OCI-LY1 (cell line): Measurements from ENCODE around the gene POU2AF1.

Experiments used
- EZH2 ChIP-seq: fragments of 200-600 bp; sonication (generic), shearing (Covaris generic); IDR thresholded peaks from 2 replicates; pipeline ENCODE4 v1.8.0; 2017; ENCODE audit warnings: borderline replicate concordance, mixed run types, mild to moderate bottlenecking, antibody characterized with exemption, low read length, moderate library complexity, mixed read lengths
- TF ChIP-seq, protein P1 (sequence below): fragments of 200-600 bp; sonication (generic), shearing (Covaris generic); IDR thresholded peaks from 2 replicates; pipeline ENCODE4 v1.5.1; 2017; ENCODE audit warnings: mild to moderate bottlenecking, antibody characterized with exemption, low read length, moderate library complexity, mixed read lengths

DNA sequence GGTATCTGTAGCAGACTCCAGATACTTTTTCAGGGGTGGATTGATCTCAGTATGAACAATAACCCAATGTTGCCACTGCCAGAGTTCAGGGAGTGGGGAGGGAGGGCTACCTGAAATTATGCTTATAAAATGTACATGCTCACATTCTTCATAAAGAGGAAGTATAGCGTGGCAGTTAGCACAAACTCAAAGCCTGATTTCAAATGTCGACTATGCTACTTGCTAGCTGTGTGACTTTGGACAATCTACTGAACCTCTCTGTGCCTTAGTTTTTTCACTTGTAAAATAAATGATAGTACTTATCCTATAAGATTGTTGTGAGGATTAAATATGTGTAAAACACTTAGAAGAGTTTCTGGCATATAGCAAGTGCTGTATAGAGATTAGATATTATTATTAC lies 26.5 kb upstream of the POU2AF1 start:
- TF ChIP-seq, protein P1, sequence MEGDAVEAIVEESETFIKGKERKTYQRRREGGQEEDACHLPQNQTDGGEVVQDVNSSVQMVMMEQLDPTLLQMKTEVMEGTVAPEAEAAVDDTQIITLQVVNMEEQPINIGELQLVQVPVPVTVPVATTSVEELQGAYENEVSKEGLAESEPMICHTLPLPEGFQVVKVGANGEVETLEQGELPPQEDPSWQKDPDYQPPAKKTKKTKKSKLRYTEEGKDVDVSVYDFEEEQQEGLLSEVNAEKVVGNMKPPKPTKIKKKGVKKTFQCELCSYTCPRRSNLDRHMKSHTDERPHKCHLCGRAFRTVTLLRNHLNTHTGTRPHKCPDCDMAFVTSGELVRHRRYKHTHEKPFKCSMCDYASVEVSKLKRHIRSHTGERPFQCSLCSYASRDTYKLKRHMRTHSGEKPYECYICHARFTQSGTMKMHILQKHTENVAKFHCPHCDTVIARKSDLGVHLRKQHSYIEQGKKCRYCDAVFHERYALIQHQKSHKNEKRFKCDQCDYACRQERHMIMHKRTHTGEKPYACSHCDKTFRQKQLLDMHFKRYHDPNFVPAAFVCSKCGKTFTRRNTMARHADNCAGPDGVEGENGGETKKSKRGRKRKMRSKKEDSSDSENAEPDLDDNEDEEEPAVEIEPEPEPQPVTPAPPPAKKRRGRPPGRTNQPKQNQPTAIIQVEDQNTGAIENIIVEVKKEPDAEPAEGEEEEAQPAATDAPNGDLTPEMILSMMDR = no peak
- no peak for TF ChIP-seq EZH2
